ENCODE measurements around the gene PCDHA7. TPM values are rescaled to one million over a fixed set of nuclear protein-coding genes. Genes with fewer than 3 reads are reported as not detected.

The PCDHA7 gene
- total RNA-seq, 1 experiment from 2014 or later: 0.28 TPM

Other genes starting within 250 kb of the PCDHA7 start
- gene CD14, start 201.1 kb upstream of the PCDHA7 start, total RNA-seq (2014; rRNA removed; shearing (Covaris generic)): 0.21 TPM in 1 of 2 replicates, not detected in the other
- 27.1 and 34.4 TPM in 2 replicates for gene TMCO6, start 194.8 kb upstream of the PCDHA7 start, total RNA-seq (2014; rRNA removed; shearing (Covaris generic))
- gene NDUFA2, start 186.6 kb upstream of the PCDHA7 start, total RNA-seq (2014; rRNA removed; shearing (Covaris generic)): 136 and 144 TPM in 2 replicates
- gene IK, start 186.4 kb upstream of the PCDHA7 start, total RNA-seq (2014; rRNA removed; shearing (Covaris generic)): 55.5 and 76.3 TPM in 2 replicates
- gene WDR55, start 169.4 kb upstream of the PCDHA7 start, total RNA-seq (2014; rRNA removed; shearing (Covaris generic)): 15.7 and 24.0 TPM in 2 replicates
- 0.83 and 0.85 TPM in 2 replicates for gene DND1, start 160.7 kb upstream of the PCDHA7 start, total RNA-seq (2014; rRNA removed; shearing (Covaris generic))
- gene HARS1, start 142.9 kb upstream of the PCDHA7 start, total RNA-seq (2014; rRNA removed; shearing (Covaris generic)): 45.3 and 46.6 TPM in 2 replicates
- gene HARS2, start 142.8 kb upstream of the PCDHA7 start, total RNA-seq (2014; rRNA removed; shearing (Covaris generic)): 31.8 and 33.5 TPM in 2 replicates
- 42.3 and 42.7 TPM in 2 replicates for gene ZMAT2, start 133.8 kb upstream of the PCDHA7 start, total RNA-seq (2014; rRNA removed; shearing (Covaris generic))
- not detected in 2 replicates for gene PCDHA1, start 48.1 kb upstream of the PCDHA7 start, total RNA-seq (2014; rRNA removed; shearing (Covaris generic))
- not detected in 2 replicates for gene PCDHA2, start 39.4 kb upstream of the PCDHA7 start, total RNA-seq (2014; rRNA removed; shearing (Covaris generic))
- gene PCDHA3, start 33.2 kb upstream of the PCDHA7 start, total RNA-seq (2014; rRNA removed; shearing (Covaris generic)): not detected in 2 replicates
- 6.0 and 7.6 TPM in 2 replicates for gene PCDHA4, start 27.2 kb upstream of the PCDHA7 start, total RNA-seq (2014; rRNA removed; shearing (Covaris generic))
- gene PCDHA5, start 12.7 kb upstream of the PCDHA7 start, total RNA-seq (2014; rRNA removed; shearing (Covaris generic)): 0.15 and 0.28 TPM in 2 replicates
- 0.30 and 0.42 TPM in 2 replicates for gene PCDHA6, start 6.3 kb upstream of the PCDHA7 start, total RNA-seq (2014; rRNA removed; shearing (Covaris generic))
- 0.11 and 0.14 TPM in 2 replicates for gene PCDHA8, start 6.9 kb downstream of the PCDHA7 start, total RNA-seq (2014; rRNA removed; shearing (Covaris generic))
- 0.03 TPM in 1 of 2 replicates, not detected in the other for gene PCDHA9, start 14.1 kb downstream of the PCDHA7 start, total RNA-seq (2014; rRNA removed; shearing (Covaris generic))
- gene PCDHA10, start 21.6 kb downstream of the PCDHA7 start, total RNA-seq (2014; rRNA removed; shearing (Covaris generic)): 0.11 and 0.28 TPM in 2 replicates
- 10.0 and 10.2 TPM in 2 replicates for gene PCDHA11, start 34.7 kb downstream of the PCDHA7 start, total RNA-seq (2014; rRNA removed; shearing (Covaris generic))
- gene PCDHA12, start 41.0 kb downstream of the PCDHA7 start, total RNA-seq (2014; rRNA removed; shearing (Covaris generic)): 1.9 and 2.3 TPM in 2 replicates
- gene PCDHA13, start 47.9 kb downstream of the PCDHA7 start, total RNA-seq (2014; rRNA removed; shearing (Covaris generic)): 1.6 and 2.5 TPM in 2 replicates
- 10.3 and 17.3 TPM in 2 replicates for gene PCDHAC1, start 92.0 kb downstream of the PCDHA7 start, total RNA-seq (2014; rRNA removed; shearing (Covaris generic))
- 21.2 and 24.2 TPM in 2 replicates for gene PCDHAC2, start 132.2 kb downstream of the PCDHA7 start, total RNA-seq (2014; rRNA removed; shearing (Covaris generic))
- 0.10 and 0.30 TPM in 2 replicates for gene PCDHB1, start 217.1 kb downstream of the PCDHA7 start, total RNA-seq (2014; rRNA removed; shearing (Covaris generic))

Measured in H7 (cell line).